HepG2 (cell line): ENCODE measurements around the gene RASSF6. TPM values are rescaled to one million over a fixed set of nuclear protein-coding genes. Genes with fewer than 3 reads are reported as not detected.

Experiments
- ATAC-seq: fragments of 200-7000 bp; cut with Tn5 transposase; 3 replicates; pipeline ENCODE4 v1.9.1; 2020; ENCODE audit warnings: mild to moderate bottlenecking, moderate library complexity
- BruUV-seq: library from RNA; stranded (reverse); fragments of 400-500 nt; replicated peaks from 2 replicates; lab custom pipeline; 2021; lab: Mats Ljungman, UMichigan
- CTCF ChIA-PET: fragments of 300-600 bp; formaldehyde crosslinking; extraction: SDS; loops from one replicate; lab custom pipeline; 2021; ENCODE audit warnings: low total read pairs, inconsistent platforms, low intra/inter-chr PET ratio; lab: Yijun Ruan, JAX
- POLR2A ChIA-PET: fragments of 350-600 bp; sonication (Branson Sonifier 250); formaldehyde crosslinking; loops from one replicate; lab custom pipeline; 2020; ENCODE audit warnings: antibody characterized with exemption, inconsistent platforms; lab: Yijun Ruan, JAX
- DNase-seq: peaks from one replicate; pipeline ENCODE4 v3.0.0-alpha.2; 2015; ENCODE audit warnings: low spot score
- FAIRE-seq: peaks from 3 replicates; lab custom pipeline; 2011; peaks lifted over from hg19 to GRCh38; lab: Jason Lieb, UNC
- H2AFZ ChIP-seq: one replicate; pipeline ENCODE4 v1.6.1; 2011; ENCODE audit warnings: low read length, inconsistent platforms
- H3K27ac ChIP-seq: fragments of 300-600 bp; 3 replicates; pipeline ENCODE4 v1.8.0; 2011; ENCODE audit warnings: mixed run types, mild to moderate bottlenecking, mixed read lengths, low read length, inconsistent platforms; ENCODE audit not compliant: insufficient read depth; ENCODE audit errors: extremely low read length
- H3K27me3 ChIP-seq, 2 experiments: fragments of 200-600 bp in 1 of 2; 2 replicates in 1 of 2; 3 replicates in 1 of 2; pipeline versions ENCODE4 v1.6.0 to v1.8.0; 2011; ENCODE audit warnings: low read length in 2 of 2, mild to moderate bottlenecking in 2 of 2, moderate library complexity in 2 of 2, inconsistent platforms in 1 of 2; ENCODE audit not compliant: insufficient read depth in 2 of 2, control insufficient read depth in 1 of 2
- H3K36me3 ChIP-seq, 2 experiments: fragments of 200-600 bp in 1 of 2; replicated peaks in 1 of 2; 2 replicates in 1 of 2; 3 replicates in 1 of 2; pipeline versions ENCODE4 v1.5.1 to v1.8.0; 2011; ENCODE audit warnings: low read length in 2 of 2, inconsistent platforms in 1 of 2; ENCODE audit not compliant: insufficient read depth in 2 of 2, control insufficient read depth in 1 of 2
- H3K4me1 ChIP-seq: 2 replicates; pipeline ENCODE4 v1.5.1; 2012; ENCODE audit warnings: low read length, inconsistent platforms; ENCODE audit not compliant: insufficient read depth
- H3K4me2 ChIP-seq: 2 replicates; pipeline ENCODE4 v1.6.0; 2011; ENCODE audit warnings: low read depth, low read length, inconsistent platforms
- H3K4me3 ChIP-seq, 3 experiments: fragments of 200-600 bp in 1 of 3; sonication (generic), shearing (Covaris generic) in 1 of 3; replicated peaks in 1 of 3; 2 replicates each; pipeline ENCODE4 v1.5.1; 2011 to 2016; ENCODE audit warnings: low read length in 3 of 3, inconsistent platforms in 2 of 3, low read depth in 2 of 3, mild to moderate bottlenecking in 2 of 3, control low read depth in 1 of 3, mixed read lengths in 1 of 3; ENCODE audit not compliant: insufficient read depth in 1 of 3
- H3K79me2 ChIP-seq: one replicate; pipeline ENCODE4 v1.6.1; 2011; ENCODE audit warnings: low read length, inconsistent platforms; ENCODE audit not compliant: insufficient read depth
- H3K9ac ChIP-seq: 2 replicates; pipeline ENCODE4 v1.6.0; 2011; ENCODE audit warnings: mild to moderate bottlenecking, low read depth, low read length, inconsistent platforms; ENCODE audit not compliant: insufficient read depth
- H3K9me3 ChIP-seq: 2 replicates; pipeline ENCODE4 v1.5.1; 2012; ENCODE audit warnings: mild to moderate bottlenecking, low read length
- H4K20me1 ChIP-seq: 2 replicates; pipeline ENCODE4 v1.6.0; 2011; ENCODE audit warnings: inconsistent platforms, mild to moderate bottlenecking, low read length, moderate library complexity; ENCODE audit not compliant: insufficient read depth
- CREB1 ChIP-seq, 2 experiments: fragments of 450-650 bp in 1 of 2; IDR thresholded peaks; 2 replicates each; pipeline ENCODE4 v1.6.1; 2016 to 2017; ENCODE audit warnings: control low read depth in 1 of 2, mild to moderate bottlenecking in 1 of 2, missing compliant biosample characterization in 1 of 2, missing genetic modification characterization in 1 of 2
- FOXM1 ChIP-seq: sonication (generic); formaldehyde crosslinking; IDR thresholded peaks from 2 replicates; pipeline ENCODE4 v1.5.0; 2020; ENCODE audit warnings: missing genetic modification reagents
- PHF21A ChIP-seq: sonication (generic); formaldehyde crosslinking; IDR thresholded peaks from 2 replicates; pipeline ENCODE4 v1.5.0; 2020; ENCODE audit warnings: mild to moderate bottlenecking, missing genetic modification reagents
- REST ChIP-seq, 2 experiments: IDR thresholded peaks; 2 replicates each; pipeline ENCODE4 v1.6.1; 2011 to 2012; ENCODE audit warnings: low read length in 2 of 2, borderline replicate concordance in 1 of 2, low read depth in 1 of 2, mild to moderate bottlenecking in 1 of 2, moderate library complexity in 1 of 2
- REXO4 ChIP-seq: sonication (generic); formaldehyde crosslinking; IDR thresholded peaks from 2 replicates; pipeline ENCODE4 v1.8.0; 2022; ENCODE audit warnings: missing genetic modification reagents, mild to moderate bottlenecking, borderline replicate concordance
- ZNF503 ChIP-seq: sonication (generic); formaldehyde crosslinking; IDR thresholded peaks from 2 replicates; pipeline ENCODE4 v1.4.0; 2020; ENCODE audit warnings: missing genetic modification reagents
- WGBS: methylation state at CpG from one replicate; pipeline ENCODE4 v1.1.6; 2017; ENCODE audit warnings: low lambda C conversion rate; 5-methylcytosine and 5-hydroxymethylcytosine counted together
- in situ Hi-C: cut with HindIII; loops from 2 replicates; pipeline ENCODE4 v1.10.0; 2017; ENCODE audit warnings: low pct_unique_long_range_greater_than_20kb; ENCODE audit not compliant: extremely low pct_ligation_motif_present
- intact Hi-C: fragments of 100-400 bp; cut with micrococcal nuclease; formaldehyde crosslinking; loops from one replicate; pipeline ENCODE4 v1.10.0; 2022; ENCODE audit not compliant: unreplicated experiment
- polyA plus RNA-seq, 8 experiments: library from polyadenylated mRNA; depleted of rRNA in 3 of 8; stranded (reverse) in 7 of 8; unstranded in 1 of 8; fragments of >200 nt; fragmentation: Illumina TruSeq in 4 of 8; extraction: Trizol in 4 of 8; gene quantifications; 2 replicates each; pipeline versions ENCODE4 v1.2.1 to v1.2.3, GENCODE V29; 2011 to 2016; ENCODE audit warnings: low read depth in 4 of 8, missing spikeins in 1 of 8, mixed read lengths in 1 of 8; ENCODE audit not compliant: insufficient read depth in 1 of 8
- total RNA-seq, 5 experiments: library from RNA; depleted of rRNA; stranded (reverse); fragments of >200 nt; fragmentation: Illumina TruSeq; extraction: Trizol; gene quantifications; 2 replicates each; pipeline ENCODE4 v1.2.3, GENCODE V29; 2016; ENCODE audit warnings: low read depth in 1 of 5

RASSF6 gene
- total and polyA plus RNA-seq, 2 of the 13 experiments (the other 11 are each of a cell fraction or from before 2014, with no cell fraction given), result 0.03 to 0.11 TPM

DNA sequence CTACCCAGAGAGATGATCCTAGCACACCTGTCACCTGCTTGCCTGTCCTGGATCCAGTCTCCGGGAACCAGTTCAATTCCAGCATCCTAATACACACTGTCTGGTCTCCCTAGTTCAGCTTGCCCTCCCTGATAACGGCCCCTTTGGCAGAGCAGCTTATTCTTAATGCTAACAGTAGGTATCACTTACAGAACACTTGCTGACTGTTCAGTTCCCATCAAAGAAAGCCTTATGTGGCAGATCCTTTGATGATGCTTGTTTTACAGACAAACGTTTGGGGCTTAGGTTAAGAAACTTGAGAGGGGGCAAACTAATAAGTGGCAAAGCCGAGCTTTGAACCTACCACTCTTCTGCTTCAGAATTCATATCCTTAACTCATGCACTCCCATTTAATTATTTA, 890 bp downstream of the RASSF6 start:
- Histone ChIP-seq H3K27ac (no peak overlapping the region), H4K20me1 (no peaks in the 10 kb centered on the region), H3K4me1 (peaks cover 17% of the 10 kb centered on the region), H2AFZ (no peak overlapping the region), H3K9me3 (no peaks in the 10 kb centered on the region), H3K9ac (no peak overlapping the region), H3K4me3 (no peak overlapping the region), H3K27me3 (no peaks in the 10 kb centered on the region; a peak in 1 of 5 replicates), H3K36me3 (no peaks in the 10 kb centered on the region), H3K79me2 (no peaks in the 10 kb centered on the region), H3K4me2 (no peak overlapping the region; the same call in 1 of the 2 replicates)
- no peak for FAIRE-seq
- no peak for DNase-seq
- TF ChIP-seq REXO4 (CRISPR knock-in tag) (no peak), FOXM1 (no peak), ZNF503 (no peak)
- in situ Hi-C loops, result no loop called here
- ChIA-PET POLR2A (interaction anchor here (1.3 kb wide), 2 partner anchors 10 to 20 kb away, joined by 3 read pairs; no protein-coding TSS in a partner anchor), CTCF (no interaction called here)
- no peak for ATAC-seq
- 4% methylated on average over 3 of the region's 4 CpGs for WGBS
- intact Hi-C loops, result no loop called here
- no TSS peak for BruUV-seq

- 57% methylated on average over 6 of the region's 6 CpGs for WGBS
- H3K27ac ChIP-seq, result no peak overlapping the region
- BruUV-seq, result no TSS peak
- intact Hi-C loops (no loop called here), in situ Hi-C loops (no loop called here)
- DNase-seq, result no peak
- FAIRE-seq, result no peak
- no peaks in the 10 kb centered on the region for H3K79me2 ChIP-seq
- H4K20me1 ChIP-seq, result no peaks in the 10 kb centered on the region
- no peak overlapping the region for H3K4me2 ChIP-seq
- ATAC-seq, result no peak
- no peaks in the 10 kb centered on the region; a peak in 1 of 5 replicates for H3K27me3 ChIP-seq
- H3K9me3 ChIP-seq, result no peaks in the 10 kb centered on the region
- TF ChIP-seq REST (IDR thresholded peaks at IDR 0.05; ENCODE audit: borderline replicate concordance in 1 of 2, low read depth in 1 of 2, low read length in 2 of 2), result no peak
- peak; percentile 86 for TF ChIP-seq CREB1 (IDR thresholded peaks at IDR 0.05)
- no peak for TF ChIP-seq CREB1 (CRISPR knock-in tag; IDR thresholded peaks at IDR 0.05)
- TF ChIP-seq PHF21A, result no peak
- no peaks in the 10 kb centered on the region for H3K36me3 ChIP-seq
- H3K4me1 ChIP-seq, result peaks cover 17% of the 10 kb centered on the region
- no peak overlapping the region for H2AFZ ChIP-seq
- ChIA-PET CTCF (no interaction called here), POLR2A (no interaction called here)
- H3K9ac ChIP-seq, result no peak overlapping the region
- H3K4me3 ChIP-seq, result no peak overlapping the region
Measured at GRCh38 chr4:73617256-73617655, 3.0 kb downstream of the RASSF6 start.
